Lower leg skin (tissue), 3 donors: ENCODE measurements around the gene TAC4.

ENCODE experiments used
- CTCF ChIP-seq, 3 donors: fragments of 450-650 bp; IDR thresholded peaks; one replicate each; pipeline ENCODE4 v1.5.1; 2016; ENCODE audit warnings: antibody characterized with exemption in 3 of 3, mild to moderate bottlenecking in 3 of 3, moderate library complexity in 2 of 3
- POLR2A ChIP-seq, 2 donors: fragments of 450-650 bp; IDR thresholded peaks; one replicate each; pipeline ENCODE4 v1.6.1; 2016 to 2017; ENCODE audit warnings: antibody characterized with exemption in 2 of 2, mild to moderate bottlenecking in 1 of 2, moderate library complexity in 1 of 2

GRCh38 chr17:49793309-49793708, 54.6 kb downstream of the TAC4 start:
- no peak for TF ChIP-seq CTCF (IDR thresholded peaks at IDR 0.05)
- TF ChIP-seq POLR2A (IDR thresholded peaks at IDR 0.05) = no peak
